ENCODE measurements around the gene TRAFD1. TPM values are rescaled to one million over a fixed set of nuclear protein-coding genes. Genes with fewer than 3 reads are reported as not detected.

TRAFD1 gene
- total RNA-seq, 2 experiments from 2014 or later = 14.3 to 19.4 TPM

GRCh38 chr12:112184056-112184887 lies 58.9 kb downstream of the TRAFD1 start:
- no peak overlapping the region for H3K27ac ChIP-seq (ENCODE audit: low read depth, low read length, poor library complexity, severe bottlenecking)
- H2AFZ ChIP-seq (ENCODE audit: low read length) = no peak overlapping the region
- H3K9me2 ChIP-seq (ENCODE audit: insufficient read depth, low read length) = no peaks in the 10 kb centered on the region
- ChIA-PET CTCF (ENCODE audit: unreplicated experiment) (no interaction called here), POLR2A (no interaction called here)
- TSS peak; percentile 52 for BruUV-seq (replicated peaks)
- intact Hi-C loops (cut with micrococcal nuclease; ENCODE audit: unreplicated experiment) = no loop called here
- H3K4me2 ChIP-seq (ENCODE audit: low read length) = no peak overlapping the region
- no peaks in the 10 kb centered on the region for H3K9me3 ChIP-seq (ENCODE audit: low read length)
- H3K36me3 ChIP-seq (ENCODE audit: insufficient read depth, low read length) = peaks cover 31% of the 10 kb centered on the region; the same call in 1 of the 2 replicates
- DNase-seq (ENCODE audit: low spot score) = no peak
- H3K79me2 ChIP-seq (ENCODE audit: insufficient read depth, low read depth, low read length) = no peaks in the 10 kb centered on the region
- TF ChIP-seq EZH2phosphoT487 (IDR thresholded peaks at IDR 0.05; ENCODE audit: borderline replicate concordance, low read depth, low read length) = no peak
- TF ChIP-seq, protein P1, sequence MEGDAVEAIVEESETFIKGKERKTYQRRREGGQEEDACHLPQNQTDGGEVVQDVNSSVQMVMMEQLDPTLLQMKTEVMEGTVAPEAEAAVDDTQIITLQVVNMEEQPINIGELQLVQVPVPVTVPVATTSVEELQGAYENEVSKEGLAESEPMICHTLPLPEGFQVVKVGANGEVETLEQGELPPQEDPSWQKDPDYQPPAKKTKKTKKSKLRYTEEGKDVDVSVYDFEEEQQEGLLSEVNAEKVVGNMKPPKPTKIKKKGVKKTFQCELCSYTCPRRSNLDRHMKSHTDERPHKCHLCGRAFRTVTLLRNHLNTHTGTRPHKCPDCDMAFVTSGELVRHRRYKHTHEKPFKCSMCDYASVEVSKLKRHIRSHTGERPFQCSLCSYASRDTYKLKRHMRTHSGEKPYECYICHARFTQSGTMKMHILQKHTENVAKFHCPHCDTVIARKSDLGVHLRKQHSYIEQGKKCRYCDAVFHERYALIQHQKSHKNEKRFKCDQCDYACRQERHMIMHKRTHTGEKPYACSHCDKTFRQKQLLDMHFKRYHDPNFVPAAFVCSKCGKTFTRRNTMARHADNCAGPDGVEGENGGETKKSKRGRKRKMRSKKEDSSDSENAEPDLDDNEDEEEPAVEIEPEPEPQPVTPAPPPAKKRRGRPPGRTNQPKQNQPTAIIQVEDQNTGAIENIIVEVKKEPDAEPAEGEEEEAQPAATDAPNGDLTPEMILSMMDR (conservative IDR thresholded peaks at IDR 0.05; ENCODE audit: low read length) = no peak
- H3K4me3 ChIP-seq (ENCODE audit: low read depth, low read length, poor library complexity, severe bottlenecking) = no peak overlapping the region
- H4K20me1 ChIP-seq (ENCODE audit: insufficient read depth, low read length) = no peaks in the 10 kb centered on the region
- H3K4me1 ChIP-seq (ENCODE audit: insufficient read depth, low read length, poor library complexity, severe bottlenecking) = no peaks in the 10 kb centered on the region

DNA sequence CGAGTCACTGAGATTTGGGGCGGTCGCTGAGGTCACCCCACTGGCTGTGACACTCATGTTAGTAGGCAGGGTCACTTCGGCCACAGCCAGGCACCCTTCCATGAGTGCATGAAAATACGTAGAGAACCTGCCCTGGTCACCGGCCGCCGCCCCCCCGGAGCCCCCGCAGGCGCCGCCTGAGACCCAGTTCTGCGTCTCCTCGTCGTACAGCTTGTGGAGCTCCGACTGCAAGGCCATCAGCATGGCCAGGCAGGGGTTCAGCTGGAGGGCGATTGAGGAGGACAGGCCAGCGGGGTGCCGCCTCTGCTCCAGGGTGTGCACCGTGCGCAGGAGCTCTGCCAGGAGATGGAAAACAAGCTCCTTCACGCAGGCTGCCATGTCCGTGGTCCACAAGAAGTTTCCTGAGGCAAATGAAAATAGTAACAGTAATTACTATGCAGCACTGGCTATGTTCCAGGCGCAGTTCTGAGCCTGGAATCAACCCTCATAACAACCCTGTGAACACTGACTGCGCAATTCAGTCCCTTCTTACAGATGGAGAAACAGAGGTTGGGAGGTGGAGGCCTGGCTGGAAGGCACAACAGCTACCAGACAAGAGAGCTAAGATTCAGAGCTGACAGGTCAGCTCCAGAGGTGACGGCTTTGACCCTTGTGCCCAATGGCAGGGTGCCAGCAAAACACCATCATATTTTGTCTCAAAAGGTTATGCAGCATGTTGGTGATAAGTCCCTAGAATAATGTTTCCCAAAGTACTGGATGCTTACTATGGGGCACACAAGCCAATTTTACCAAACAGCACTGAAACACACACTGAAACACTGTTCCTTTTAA lies 59.9 kb downstream of the TRAFD1 start:
- no peak for DNase-seq (ENCODE audit: low spot score)
- intact Hi-C loops (cut with micrococcal nuclease; ENCODE audit: unreplicated experiment) = no loop called here
- Histone ChIP-seq H3K27ac (ENCODE audit: low read depth, low read length, poor library complexity, severe bottlenecking) (no peak overlapping the region), H4K20me1 (ENCODE audit: insufficient read depth, low read length) (no peaks in the 10 kb centered on the region), H2AFZ (ENCODE audit: low read length) (no peak overlapping the region), H3K4me2 (ENCODE audit: low read length) (no peak overlapping the region), H3K9me3 (ENCODE audit: low read length) (no peaks in the 10 kb centered on the region), H3K9me2 (ENCODE audit: insufficient read depth, low read length) (no peaks in the 10 kb centered on the region), H3K36me3 (ENCODE audit: insufficient read depth, low read length) (peaks cover 27% of the 10 kb centered on the region; the same call in 1 of the 2 replicates), H3K4me1 (ENCODE audit: insufficient read depth, low read length, poor library complexity, severe bottlenecking) (no peaks in the 10 kb centered on the region), H3K79me2 (ENCODE audit: insufficient read depth, low read depth, low read length) (no peaks in the 10 kb centered on the region), H3K4me3 (ENCODE audit: low read depth, low read length, poor library complexity, severe bottlenecking) (no peak overlapping the region)
- ChIA-PET CTCF (ENCODE audit: unreplicated experiment) (no interaction called here), POLR2A (no interaction called here)
- no TSS peak for BruUV-seq (replicated peaks)
- TF ChIP-seq EZH2phosphoT487 (IDR thresholded peaks at IDR 0.05; ENCODE audit: borderline replicate concordance, low read depth, low read length) = no peak
- TF ChIP-seq, protein P1 (conservative IDR thresholded peaks at IDR 0.05; ENCODE audit: low read length) = no peak
